ENCODE measurements around the gene SQOR. TPM values are rescaled to one million over a fixed set of nuclear protein-coding genes. Genes with fewer than 3 reads are reported as not detected.
"Not testable (repeated sequence)": the region's sequence is repeated elsewhere in the genome, so short reads cannot be mapped to it uniquely, and the experiment has no call there.

Gene SQOR
- polyA plus RNA-seq, 3 donors: 22.6 to 25.4 (median 23.9) TPM

GRCh38 chr15:45618813-45619212 lies 16.0 kb upstream of the SQOR start:
- peak; percentile 24 for DNase-seq

DNA sequence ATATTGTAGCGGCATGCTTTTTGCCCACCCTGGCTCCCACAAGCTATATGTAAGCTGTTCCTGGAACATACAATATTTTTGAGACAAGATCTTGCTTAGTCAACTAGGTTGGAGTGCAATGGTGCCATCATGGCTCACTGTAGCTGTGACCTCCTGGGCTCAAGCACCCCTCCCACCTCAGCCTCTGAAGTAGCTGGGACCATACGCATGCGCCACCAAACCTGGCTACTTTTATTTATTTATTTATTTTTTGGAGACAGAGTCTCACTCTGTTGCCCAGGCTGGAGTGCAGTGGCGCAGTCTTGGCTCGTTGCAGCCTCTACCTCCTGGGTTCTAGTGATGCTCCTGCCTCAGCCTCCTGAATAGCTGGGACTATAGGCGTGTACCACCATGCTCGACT lies 6.7 kb upstream of the SQOR start:
- DNase-seq: no peak

GRCh38 chr15:45630917-45631691 lies 3.7 kb upstream of the SQOR start:
- no peak for DNase-seq

DNA sequence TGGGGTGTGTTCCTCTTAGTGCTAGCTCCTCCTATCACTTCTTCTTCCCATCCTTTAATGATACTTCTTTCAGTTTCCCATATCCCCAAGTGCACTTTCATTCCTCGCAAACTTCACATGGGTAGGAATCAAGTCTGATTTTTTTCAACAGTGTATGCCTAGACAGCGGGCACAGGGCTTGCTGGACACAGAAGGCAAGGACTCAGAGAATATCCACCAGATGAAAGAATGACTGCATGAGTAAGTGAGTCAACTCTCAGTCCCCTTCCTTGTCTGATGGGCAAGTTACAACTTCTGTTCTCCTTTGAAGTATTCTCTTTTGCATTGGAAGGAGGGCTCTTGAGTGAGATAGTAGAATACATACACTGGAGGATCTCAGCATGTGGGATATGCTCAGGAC lies 3.1 kb upstream of the SQOR start:
- no peak for DNase-seq

GRCh38 chr15:45635191-45635638 lies 386 bp downstream of the SQOR start:
- DNase-seq: no peak

DNA sequence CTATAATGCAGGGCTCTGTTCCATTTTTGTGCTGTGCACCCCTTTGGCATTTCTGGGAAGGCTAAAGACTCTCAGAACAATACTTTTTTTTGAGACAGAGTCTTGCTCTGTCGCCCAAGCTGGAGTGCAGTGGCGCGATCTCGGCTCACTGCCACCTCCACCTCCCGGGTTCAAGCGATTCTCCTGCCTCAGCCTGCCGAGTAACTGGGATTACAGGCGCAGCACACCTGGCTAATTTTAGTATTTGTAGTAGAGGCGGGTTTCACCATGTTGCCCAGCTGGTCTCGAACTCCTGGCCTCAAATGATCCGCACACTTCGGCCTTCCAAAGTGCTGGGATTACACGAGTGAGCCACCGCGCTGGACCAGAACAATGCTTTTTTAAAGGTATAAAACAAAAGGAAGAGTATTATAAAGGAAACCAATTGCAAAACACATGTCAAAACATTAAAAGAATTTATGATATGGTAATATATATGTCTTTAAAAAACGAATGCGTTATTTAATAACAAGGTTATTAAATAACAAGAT lies 999 bp downstream of the SQOR start:
- DNase-seq: no peak

- DNase-seq: no peak
These were observed 2.3 kb downstream of the SQOR start for GRCh38 chr15:45637141-45637540.

DNA sequence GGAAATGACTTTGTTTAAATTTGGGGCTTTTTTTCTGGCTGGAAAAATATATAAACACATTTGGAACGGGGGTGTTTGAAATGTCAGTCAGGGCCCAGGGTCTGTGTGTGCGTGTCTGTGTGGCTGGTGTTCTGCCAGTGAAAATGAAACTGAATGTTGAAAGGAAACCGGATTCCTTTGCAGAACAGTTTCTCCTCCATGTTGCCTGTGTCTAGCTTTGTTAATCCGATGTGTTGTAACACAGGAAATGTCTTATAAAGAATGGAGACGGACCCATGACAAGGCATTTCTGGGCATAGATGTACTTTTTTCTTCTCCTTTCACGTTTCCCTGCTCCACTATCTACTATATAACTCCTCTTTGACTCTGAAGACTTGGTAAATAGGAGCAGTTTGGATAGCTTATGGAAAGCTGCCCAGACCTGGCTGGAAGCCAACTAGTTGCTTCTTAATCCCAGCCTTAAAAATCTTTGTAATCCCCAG lies 2.8 kb downstream of the SQOR start:
- DNase-seq: peak; percentile 52

GRCh38 chr15:45640616-45641015 lies 5.8 kb downstream of the SQOR start:
- DNase-seq: no peak

DNA sequence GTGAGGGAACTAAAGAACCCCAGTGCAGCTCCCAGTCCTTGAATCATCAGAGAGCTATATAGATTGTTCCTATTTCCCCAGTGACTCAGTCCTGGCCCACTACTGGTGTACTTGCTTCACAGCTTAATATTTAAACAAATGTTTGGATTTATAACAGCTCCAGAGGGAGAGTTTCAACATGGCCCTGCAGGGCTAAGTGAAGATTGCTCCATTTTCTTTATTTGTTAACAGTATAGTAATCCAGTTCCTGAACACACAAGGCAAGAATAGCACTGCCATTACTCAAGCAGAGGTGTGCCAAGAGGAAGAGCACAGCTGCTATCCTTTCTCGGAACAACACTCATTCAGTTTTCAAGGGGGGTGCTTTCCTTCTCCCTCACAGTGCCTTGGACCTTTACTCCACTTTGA lies 6.5 kb downstream of the SQOR start:
- DNase-seq: no peak

DNA sequence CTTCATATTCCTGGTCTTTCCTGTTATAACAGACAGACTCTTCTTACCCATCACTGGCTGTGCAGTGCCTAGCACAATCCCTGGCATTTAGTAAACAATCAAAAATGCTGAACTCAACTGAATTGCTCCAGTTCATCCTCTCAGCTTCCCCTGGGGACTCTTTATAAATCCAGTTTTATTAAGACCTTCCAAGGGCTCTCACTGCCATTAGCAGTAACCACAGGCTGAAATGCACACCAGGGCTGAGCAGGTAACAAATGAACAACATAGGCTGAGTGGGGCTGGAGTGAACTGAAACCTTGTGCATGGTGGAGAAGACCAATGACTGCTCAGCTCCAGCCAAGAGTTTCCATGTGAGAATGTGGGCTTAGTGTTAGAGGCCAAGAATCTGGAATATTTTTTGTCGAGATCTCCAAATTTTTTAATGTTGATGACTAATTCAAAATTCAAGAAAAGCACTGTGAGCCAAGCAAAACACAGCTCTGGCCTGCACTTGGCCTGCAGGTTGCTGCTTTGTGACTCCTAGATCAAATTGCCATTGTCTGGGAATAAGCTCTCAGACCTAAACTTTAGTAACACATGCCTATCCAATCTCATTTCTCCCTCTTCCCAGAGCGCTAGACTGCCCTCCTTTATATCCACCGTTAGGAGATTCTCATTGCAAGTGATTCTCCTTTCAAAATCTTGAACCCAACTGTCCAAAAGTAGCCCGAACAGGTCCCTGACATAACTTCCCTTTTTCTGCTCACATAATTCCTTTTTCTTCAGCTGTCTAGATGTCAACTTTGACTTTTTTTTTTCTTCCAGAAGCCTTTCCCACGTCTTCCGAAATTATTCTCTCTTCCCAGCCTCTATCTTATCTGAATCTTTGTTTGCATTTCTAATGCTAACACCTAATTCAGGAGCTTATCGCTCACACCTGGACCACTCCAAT lies 7.4 kb downstream of the SQOR start:
- DNase-seq: no peak

- no peak for DNase-seq
These were observed 9.6 kb downstream of the SQOR start for GRCh38 chr15:45644437-45644836.

DNA sequence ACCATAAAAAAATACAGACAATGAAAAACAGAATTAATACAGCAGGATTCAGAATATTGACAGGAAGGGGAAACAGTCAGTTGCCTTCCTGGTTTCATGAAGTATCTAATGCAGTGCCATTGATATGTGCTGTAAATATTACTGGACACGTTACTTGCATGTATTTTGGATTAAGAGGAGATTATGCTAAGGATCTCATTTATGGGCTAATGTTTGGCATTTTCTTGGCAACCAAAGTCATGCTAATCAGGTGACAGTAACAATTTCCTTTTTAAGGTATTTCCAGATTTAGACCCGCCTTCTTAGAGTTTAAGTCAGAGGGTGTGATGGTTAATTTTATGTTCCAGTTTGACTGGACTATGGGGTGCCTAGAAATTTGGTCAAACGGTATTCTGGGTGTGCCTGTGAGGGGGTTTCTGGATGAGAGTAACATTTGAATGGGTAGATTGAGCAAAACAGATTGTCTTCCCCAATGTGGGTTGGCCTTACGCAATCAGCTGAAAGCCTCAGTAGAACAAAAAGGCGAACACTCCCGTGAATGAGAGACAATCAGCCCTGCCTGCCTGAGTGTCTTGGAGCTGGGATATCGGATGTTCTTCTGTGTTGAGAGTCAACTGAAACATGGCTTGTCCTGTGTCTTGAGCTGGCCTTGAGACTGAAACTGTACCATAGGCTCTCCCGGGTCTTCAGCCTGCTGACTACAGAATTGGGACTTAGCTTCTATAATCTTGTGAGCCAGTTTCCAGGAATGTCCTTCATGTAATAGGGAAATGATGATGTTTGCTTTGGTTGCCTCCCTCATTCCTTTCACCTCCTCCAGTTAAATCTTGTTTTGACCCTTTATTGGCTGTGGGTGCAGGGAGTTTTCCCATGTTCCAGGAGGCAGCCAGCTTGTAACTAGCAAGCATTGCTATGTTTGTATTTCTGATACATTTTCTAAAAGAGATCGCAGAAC lies 10.5 kb downstream of the SQOR start:
- no peak for DNase-seq

DNA sequence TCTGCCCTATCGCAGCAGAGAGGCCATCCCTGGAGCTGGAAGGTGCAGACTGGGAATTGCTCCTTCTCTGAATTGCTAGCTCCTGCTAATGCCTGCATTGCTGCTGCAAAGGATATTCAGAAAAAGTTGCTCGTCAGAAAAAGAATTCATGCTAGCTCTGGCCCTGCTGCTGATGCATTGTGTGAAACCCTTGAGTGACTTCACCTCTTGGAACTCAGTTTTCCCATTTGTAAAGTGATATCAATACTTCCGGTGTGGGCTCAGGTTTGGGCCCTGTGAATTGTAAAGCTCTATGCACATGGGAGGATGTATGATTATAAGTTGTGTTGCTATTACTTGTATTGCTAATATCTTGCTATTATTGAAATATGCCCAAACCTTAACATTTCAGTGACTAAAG lies 11.4 kb downstream of the SQOR start:
- DNase-seq: no peak

DNA sequence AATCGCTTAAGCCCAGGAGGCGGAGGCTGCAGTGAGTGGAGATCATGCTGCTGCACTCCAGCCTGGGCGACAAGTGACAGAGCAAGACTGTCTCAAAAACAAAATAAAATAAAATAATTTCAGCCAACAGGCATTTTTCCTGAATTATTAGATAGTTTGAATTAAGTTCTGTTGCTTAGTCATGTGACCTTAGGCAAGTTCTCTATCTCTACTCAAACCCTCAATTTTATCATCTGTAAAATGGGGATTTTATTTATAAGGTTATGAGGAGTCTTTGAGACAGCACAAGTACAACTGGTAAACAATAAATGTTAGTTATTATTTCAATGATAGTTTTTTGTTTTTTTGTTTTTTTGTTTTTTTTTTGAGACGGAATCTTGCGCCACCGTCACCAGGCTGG lies 13.0 kb downstream of the SQOR start:
- DNase-seq: no peak

DNA sequence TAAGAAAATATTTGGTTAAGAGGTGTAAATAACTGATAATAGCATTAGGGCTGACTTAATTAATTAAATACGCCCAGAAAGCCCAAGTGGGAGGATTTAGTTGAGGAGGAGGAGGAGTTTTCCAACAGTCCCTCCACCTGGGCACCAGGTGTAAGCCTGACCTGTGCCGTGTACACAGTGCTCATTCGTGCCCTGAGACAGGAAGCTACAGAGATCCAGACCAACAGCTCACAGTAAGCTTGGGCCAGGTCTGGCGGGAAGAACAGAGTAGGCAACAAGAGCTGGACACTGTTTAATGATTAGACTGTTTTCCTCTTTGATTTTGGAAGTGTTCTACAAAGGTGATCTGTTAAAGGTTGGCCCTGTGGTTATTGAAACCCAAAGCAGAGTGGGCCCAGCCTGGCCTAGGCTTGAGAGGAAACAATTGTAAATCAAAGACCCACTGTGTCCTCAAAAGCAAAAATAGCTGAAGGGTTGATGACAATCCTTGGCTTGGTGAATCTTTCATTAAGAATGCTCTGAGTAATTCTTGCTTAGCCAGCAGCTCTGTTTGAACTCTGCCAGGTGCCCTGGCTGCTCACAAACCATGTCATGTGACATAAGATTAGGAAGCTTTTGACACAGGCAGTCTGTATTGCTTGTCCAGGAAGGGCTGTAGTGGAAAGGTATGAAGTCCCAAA lies 13.8 kb downstream of the SQOR start:
- DNase-seq: no peak

DNA sequence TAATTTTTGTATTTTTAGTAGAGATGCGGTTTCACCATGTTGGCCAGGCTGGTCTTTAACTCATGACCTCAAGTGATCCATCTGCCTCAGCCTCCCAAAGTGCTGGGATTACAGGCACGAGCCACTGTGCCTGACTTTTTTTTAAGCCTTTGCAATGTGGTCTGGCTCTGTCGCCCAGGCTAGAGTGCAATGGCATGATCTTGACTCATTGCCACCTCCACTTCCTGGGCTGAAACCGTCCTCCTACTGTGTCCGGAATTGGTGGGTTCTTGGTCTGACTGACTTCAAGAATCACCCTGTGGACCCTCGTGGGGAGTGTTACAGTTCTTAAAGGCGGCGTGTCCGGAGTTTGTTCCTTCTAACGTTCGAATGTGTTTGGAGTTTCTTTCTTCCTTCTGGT lies 15.2 kb downstream of the SQOR start:
- DNase-seq: not testable (repeated sequence)

- DNase-seq: no peak
These were observed 16.2 kb downstream of the SQOR start for GRCh38 chr15:45650889-45651525.

DNA sequence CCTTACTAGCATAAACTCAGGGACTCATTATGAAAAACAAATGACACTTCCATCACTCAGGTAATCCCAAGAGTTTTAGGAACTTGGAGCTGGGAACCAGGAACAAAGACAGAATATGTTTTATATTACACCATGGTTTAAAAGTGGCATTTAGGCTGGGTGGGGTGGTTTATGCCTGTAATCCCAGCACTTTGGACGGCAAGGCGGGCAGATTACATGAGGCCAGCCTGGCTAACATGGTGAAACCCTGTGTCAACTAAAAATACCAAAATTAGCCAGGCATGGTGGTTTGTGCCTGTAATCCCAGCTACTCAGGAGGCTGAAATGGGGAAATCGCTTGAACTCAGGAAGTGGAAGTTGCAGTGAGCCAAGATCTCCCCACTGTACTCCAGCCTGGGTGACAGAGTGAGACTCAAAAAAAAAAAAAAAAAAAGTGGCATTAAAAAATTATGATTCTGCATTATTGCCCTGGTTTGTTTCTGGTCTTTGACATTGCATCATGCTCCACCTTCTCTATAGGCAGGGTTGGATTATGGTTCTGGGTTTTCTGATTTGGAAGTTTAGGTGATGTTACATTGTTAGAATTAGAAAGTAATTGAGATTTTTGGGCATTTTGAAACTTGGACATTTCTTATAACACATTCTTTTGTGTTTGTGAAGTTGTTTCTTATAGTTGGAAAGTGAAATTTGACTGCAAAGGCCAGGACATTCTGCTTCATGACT lies 19.0 kb downstream of the SQOR start:
- DNase-seq: no peak

DNA sequence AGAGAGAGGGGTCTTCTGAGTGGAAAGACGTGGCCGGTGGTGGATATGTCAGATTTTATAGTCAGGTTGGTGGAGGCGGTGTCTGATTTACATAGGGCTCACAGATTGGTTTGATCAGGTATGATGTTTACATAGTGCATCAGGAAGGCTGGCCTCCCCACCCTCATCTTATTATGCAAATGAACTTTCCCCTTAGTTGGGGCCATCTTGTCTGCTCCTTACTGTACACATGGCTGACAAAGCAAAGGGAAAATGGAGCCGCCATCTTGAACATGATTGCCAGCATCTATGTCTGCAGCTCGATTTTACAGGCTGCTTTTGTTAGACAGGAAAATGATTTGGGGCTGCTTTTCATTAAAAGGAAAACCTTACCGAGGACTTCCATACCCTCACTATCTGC lies 19.9 kb downstream of the SQOR start:
- DNase-seq: no peak

Data from renal pelvis (tissue), 4 donors.